ENCODE results near the gene TDRD3. TPM values are rescaled to one million over a fixed set of nuclear protein-coding genes. Genes with fewer than 3 reads are reported as not detected.

TDRD3 gene
- total and polyA plus RNA-seq, 2 experiments from 2014 or later, result 13.1 to 13.3 TPM

GRCh38 chr13:60426075-60426474 lies 29.1 kb downstream of the TDRD3 start (continued):
- TF ChIP-seq ZNF462 (CRISPR knock-in tag; IDR thresholded peaks at IDR 0.05), result no peak

- Histone ChIP-seq H3K36me3 (ENCODE audit: insufficient read depth) (no peaks in the 10 kb centered on the region), H3K9me2 (ENCODE audit: insufficient read depth) (no peaks in the 10 kb centered on the region), H3K79me2 (replicated peaks; ENCODE audit: insufficient read depth) (no peaks in the 10 kb centered on the region), H3K4me1 (ENCODE audit: insufficient read depth) (no peaks in the 10 kb centered on the region), H3F3A (replicated peaks; ENCODE audit: low read depth) (no peaks in the 10 kb centered on the region), H3K4me3 (no peak overlapping the region), H2AFZ (no peak overlapping the region), H3K27me3 (ENCODE audit: insufficient read depth) (no peaks in the 10 kb centered on the region), H3K27ac (ENCODE audit: low read depth) (no peak overlapping the region), H4K20me1 (replicated peaks; ENCODE audit: insufficient read depth) (no peaks in the 10 kb centered on the region), H3K4me2 (no peak overlapping the region)
- DNase-seq (ENCODE audit: low spot score) (no peak), ATAC-seq (no peak)
- Mint-ChIP-seq H3K9me3 (no peaks in the 10 kb centered on the region), H3K4me3 (no peak overlapping the region), H3K36me3 (ENCODE audit: low read depth) (no peaks in the 10 kb centered on the region), H3K27ac (no peak overlapping the region; the same call in 1 of the 2 replicates), H3K4me1 (no peaks in the 10 kb centered on the region), H3K27me3 (ENCODE audit: insufficient read depth, low read depth, poor library complexity) (no peaks in the 10 kb centered on the region)
- TF ChIP-seq NANOG (IDR thresholded peaks at IDR 0.05; ENCODE audit: borderline replicate concordance), result no peak
- no peak for TF ChIP-seq JUNB (IDR thresholded peaks at IDR 0.05; ENCODE audit: unreplicated experiment)
- no peak for TF ChIP-seq ZNF114 (CRISPR knock-in tag; IDR thresholded peaks at IDR 0.05)
- TF ChIP-seq EZH2 (IDR thresholded peaks at IDR 0.05; ENCODE audit: low read depth, unreplicated experiment), result no peak
- no peak for TF ChIP-seq POLR2AphosphoS5 (IDR thresholded peaks at IDR 0.05; ENCODE audit: low read depth)
- no peak for TF ChIP-seq ZNF462 (CRISPR knock-in tag; IDR thresholded peaks at IDR 0.05)
- TF ChIP-seq CTCF (conservative IDR thresholded peaks at IDR 0.05; ENCODE audit: low read depth in 2 of 2), result no peak
- no peak for TF ChIP-seq STAT1 (IDR thresholded peaks at IDR 0.05; ENCODE audit: unreplicated experiment)
Measured at GRCh38 chr13:60427285-60427684, 30.3 kb downstream of the TDRD3 start.

All from GM23338 (cell line).